SK-N-SH treated with all-trans-retinoic acid at 6 μM for 48 hours (cell line): ENCODE data around the gene ZNF672.

Experiments
- ATAC-seq: fragments of 200-7000 bp; cut with Tn5 transposase; 3 replicates; pipeline ENCODE4 v1.9.1; 2020; ENCODE audit warnings: mild to moderate bottlenecking, moderate library complexity
- ARNTL ChIP-seq: fragments of 450-650 bp; formaldehyde crosslinking; IDR thresholded peaks from 2 replicates; pipeline ENCODE4 v1.5.0; 2020; ENCODE audit warnings: low read depth, mild to moderate bottlenecking, moderate library complexity, borderline replicate concordance
- BACH2 ChIP-seq: fragments of 250-450 bp; sonication (Bioruptor Pico); IDR thresholded peaks from 2 replicates; pipeline ENCODE4 v1.9.0; 2021; ENCODE audit warnings: mild to moderate bottlenecking, borderline replicate concordance
- ESRRG ChIP-seq: fragments of 250-450 bp; sonication (Bioruptor Pico); IDR thresholded peaks from 2 replicates; pipeline ENCODE4 v1.6.1; 2021; ENCODE audit warnings: mild to moderate bottlenecking
- ISL1 ChIP-seq: fragments of 250-450 bp; sonication (Bioruptor Pico); IDR thresholded peaks from 2 replicates; pipeline ENCODE4 v2.1.2; 2022; ENCODE audit warnings: mild to moderate bottlenecking, moderate library complexity
- OSR1 ChIP-seq: fragments of 250-450 bp; sonication (Bioruptor Pico); IDR thresholded peaks from 2 replicates; pipeline ENCODE4 v1.8.0; 2022; ENCODE audit warnings: moderate library complexity, mild to moderate bottlenecking, inconsistent platforms
- RARB ChIP-seq: fragments of 250-450 bp; sonication (Bioruptor Pico); IDR thresholded peaks from 2 replicates; pipeline ENCODE4 v1.8.0; 2021; ENCODE audit warnings: mild to moderate bottlenecking, moderate library complexity
- SNAI2 ChIP-seq: fragments of 250-450 bp; sonication (Bioruptor Pico); IDR thresholded peaks from 2 replicates; pipeline ENCODE4 v1.5.0; 2020; ENCODE audit warnings: mild to moderate bottlenecking, moderate library complexity
- TOX ChIP-seq: fragments of 250-450 bp; sonication (Bioruptor Pico); IDR thresholded peaks from 2 replicates; pipeline ENCODE4 v1.8.0; 2021; ENCODE audit warnings: mild to moderate bottlenecking, moderate library complexity, borderline replicate concordance
- ZC3H10 ChIP-seq: fragments of 250-450 bp; sonication (Bioruptor Pico); IDR thresholded peaks from 2 replicates; pipeline ENCODE4 v1.5.1; 2021; ENCODE audit warnings: mild to moderate bottlenecking, moderate library complexity
- ZFP3 ChIP-seq: fragments of 250-450 bp; sonication (Bioruptor Pico); IDR thresholded peaks from 2 replicates; pipeline ENCODE4 v1.5.0; 2020; ENCODE audit warnings: mild to moderate bottlenecking, moderate library complexity
- ZFP30 ChIP-seq: fragments of 450-650 bp; formaldehyde crosslinking; IDR thresholded peaks from 2 replicates; pipeline ENCODE4 v1.5.0; 2022; ENCODE audit warnings: mild to moderate bottlenecking, moderate library complexity
- ZNF565 ChIP-seq: fragments of 450-650 bp; formaldehyde crosslinking; conservative IDR thresholded peaks from 2 replicates; pipeline ENCODE4 v1.5.0; 2020; ENCODE audit warnings: low read depth, mild to moderate bottlenecking, moderate library complexity
- ZNF70 ChIP-seq: fragments of 450-650 bp; formaldehyde crosslinking; IDR thresholded peaks from 2 replicates; pipeline ENCODE4 v1.5.0; 2020; ENCODE audit warnings: mild to moderate bottlenecking, moderate library complexity
- ZNF8 ChIP-seq: fragments of 450-650 bp; formaldehyde crosslinking; IDR thresholded peaks from 2 replicates; pipeline ENCODE4 v1.5.0; 2020; ENCODE audit warnings: mild to moderate bottlenecking, moderate library complexity
- TF ChIP-seq, protein P1 (sequence below): fragments of 250-450 bp; sonication (Bioruptor Pico); IDR thresholded peaks from 2 replicates; pipeline ENCODE4 v1.5.1; 2021; ENCODE audit warnings: mild to moderate bottlenecking, moderate library complexity
- TF ChIP-seq, protein P2 (sequence below): fragments of 250-450 bp; sonication (Bioruptor Pico); IDR thresholded peaks from 2 replicates; pipeline ENCODE4 v1.5.0; 2020; ENCODE audit warnings: mild to moderate bottlenecking, moderate library complexity
- TF ChIP-seq, protein P3 (sequence below): fragments of 250-450 bp; sonication (Bioruptor Pico); IDR thresholded peaks from 2 replicates; pipeline ENCODE4 v1.8.0; 2021; ENCODE audit warnings: low read depth, mild to moderate bottlenecking, moderate library complexity, borderline replicate concordance
- TF ChIP-seq, protein P4 (sequence below): fragments of 250-450 bp; sonication (Bioruptor Pico); IDR thresholded peaks from 2 replicates; pipeline ENCODE4 v1.8.0; 2020; ENCODE audit warnings: mild to moderate bottlenecking, moderate library complexity, borderline replicate concordance
- TF ChIP-seq, protein P5 (sequence below): fragments of 250-450 bp; sonication (Bioruptor Pico); IDR thresholded peaks from 2 replicates; pipeline ENCODE4 v1.5.1; 2020; ENCODE audit warnings: low read depth, mild to moderate bottlenecking, moderate library complexity

The ZNF672 gene

DNA sequence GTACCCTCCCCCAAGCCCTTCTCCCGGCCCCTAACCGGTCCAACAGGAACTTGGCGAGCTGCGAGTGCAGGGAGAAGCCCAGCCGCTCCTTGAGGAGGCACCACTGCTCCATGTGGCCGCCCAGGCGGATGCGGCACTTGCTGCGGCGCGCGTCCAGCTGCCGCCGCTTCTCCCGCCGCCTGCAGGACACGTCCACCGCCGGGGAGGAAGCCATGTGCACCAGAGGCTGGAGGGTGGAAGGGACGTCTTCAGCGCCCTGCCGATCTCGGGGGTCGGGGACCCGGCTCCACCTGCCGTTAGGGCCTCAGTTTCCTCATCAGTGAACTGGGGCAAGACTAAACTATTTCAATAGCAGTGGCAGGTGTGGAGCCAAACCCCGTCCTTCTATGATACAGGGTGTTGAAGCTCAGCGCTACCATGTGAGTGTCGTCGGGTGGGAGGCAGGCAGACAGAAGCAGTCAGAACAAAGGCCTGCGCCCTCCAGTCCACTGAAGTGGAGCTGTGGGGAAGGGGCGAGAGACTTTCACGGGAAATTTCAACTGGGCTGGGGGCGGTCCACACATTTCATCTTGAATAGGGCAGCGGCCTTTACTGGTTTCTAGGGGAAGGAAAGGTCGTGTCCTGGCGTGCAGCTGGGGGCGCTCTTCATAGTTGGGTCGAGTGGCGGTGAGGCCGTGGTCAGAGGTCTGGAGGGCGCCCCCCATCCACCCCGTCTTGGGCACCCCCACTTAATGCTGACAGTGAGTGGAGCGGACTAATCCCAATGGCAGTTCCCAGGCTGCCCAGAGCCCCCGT, 20.3 kb downstream of the ZNF672 start:
- TF ChIP-seq RARB (CRISPR knock-in tag) (no peak), BACH2 (no peak), OSR1 (CRISPR knock-in tag) (no peak)
- ATAC-seq, result peak; percentile 72

DNA sequence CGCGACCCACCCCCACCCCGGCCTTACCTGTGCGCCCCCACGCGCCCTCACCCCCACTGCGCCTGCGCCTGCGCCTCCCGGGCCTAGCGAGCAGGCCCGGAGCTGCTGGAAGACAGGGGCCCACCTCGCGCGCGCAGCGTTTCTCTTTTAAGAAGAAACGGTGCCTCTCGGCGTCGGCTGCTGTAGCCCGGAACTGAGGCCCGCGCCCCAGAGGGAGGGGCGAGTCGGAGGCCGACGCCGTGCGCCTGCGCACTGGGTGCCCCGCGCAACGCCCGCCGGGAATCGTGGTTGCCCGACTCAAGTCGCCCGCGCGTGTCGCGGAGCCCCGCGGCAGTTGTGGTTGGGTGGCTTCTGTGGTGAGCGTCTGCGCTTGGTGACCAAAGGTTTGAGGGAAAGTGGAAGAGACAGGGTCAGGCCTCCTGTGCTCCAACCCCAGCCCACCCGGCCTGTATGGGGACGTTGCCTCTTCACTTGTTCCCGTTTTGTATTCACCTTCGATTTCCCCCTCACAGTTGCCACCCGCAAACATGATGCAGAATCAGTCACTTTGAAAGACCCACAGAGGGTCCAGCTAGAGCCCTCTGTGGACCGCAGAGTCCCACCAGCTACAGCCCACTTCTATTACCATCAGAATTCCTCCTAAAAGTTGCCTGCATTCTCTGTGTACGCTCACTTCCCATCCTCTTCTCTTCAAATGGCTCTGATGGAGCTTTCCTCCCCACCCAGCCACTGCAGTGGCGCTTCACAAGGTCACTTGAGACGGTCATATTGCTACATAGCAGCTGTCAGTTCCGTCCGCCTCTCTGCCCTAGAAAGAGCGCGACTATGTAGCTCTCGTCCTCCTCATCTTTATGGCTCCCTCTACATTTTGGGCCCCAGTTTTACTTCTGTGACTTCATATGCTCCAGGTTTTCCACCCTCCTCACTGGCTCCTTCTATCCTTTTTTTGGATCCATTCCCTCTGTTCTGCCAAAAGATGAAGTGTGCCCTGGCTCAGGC, 21.2 kb downstream of the ZNF672 start, which contains the start of gene ZNF692:
ZNF692 (minus strand) TSS at position 195 of the 999 bp plus-strand sequence. CDS start 776 bp downstream, outside the sequence.
- peak; percentile 88 for ATAC-seq
- no peak for TF ChIP-seq ZNF8
- TF ChIP-seq, all 23 proteins: peak for 0

DNA sequence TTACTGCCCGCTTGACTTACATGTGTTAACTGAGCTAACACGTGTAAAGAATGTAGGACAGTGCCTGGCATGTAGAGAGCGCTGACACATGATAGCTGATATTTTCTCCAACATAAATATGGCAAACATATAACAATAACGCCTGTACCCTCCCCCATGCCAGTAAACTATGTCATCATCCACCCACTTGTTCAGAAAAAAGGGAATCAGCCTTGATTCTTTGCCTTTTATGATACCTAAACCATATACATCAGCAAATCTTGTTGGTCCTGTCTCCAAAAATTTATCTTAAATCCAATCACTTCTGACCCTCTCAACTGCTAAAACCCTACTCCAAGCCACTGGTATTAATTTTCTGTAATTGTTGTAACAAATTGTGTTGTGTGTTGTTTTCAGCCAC, 22.0 kb downstream of the ZNF672 start:
- no peak for ATAC-seq
- TF ChIP-seq, protein P1, sequence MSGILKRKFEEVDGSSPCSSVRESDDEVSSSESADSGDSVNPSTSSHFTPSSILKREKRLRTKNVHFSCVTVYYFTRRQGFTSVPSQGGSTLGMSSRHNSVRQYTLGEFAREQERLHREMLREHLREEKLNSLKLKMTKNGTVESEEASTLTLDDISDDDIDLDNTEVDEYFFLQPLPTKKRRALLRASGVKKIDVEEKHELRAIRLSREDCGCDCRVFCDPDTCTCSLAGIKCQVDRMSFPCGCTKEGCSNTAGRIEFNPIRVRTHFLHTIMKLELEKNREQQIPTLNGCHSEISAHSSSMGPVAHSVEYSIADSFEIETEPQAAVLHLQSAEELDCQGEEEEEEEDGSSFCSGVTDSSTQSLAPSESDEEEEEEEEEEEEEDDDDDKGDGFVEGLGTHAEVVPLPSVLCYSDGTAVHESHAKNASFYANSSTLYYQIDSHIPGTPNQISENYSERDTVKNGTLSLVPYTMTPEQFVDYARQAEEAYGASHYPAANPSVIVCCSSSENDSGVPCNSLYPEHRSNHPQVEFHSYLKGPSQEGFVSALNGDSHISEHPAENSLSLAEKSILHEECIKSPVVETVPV (CRISPR knock-in tag), result no peak
- TF ChIP-seq ZC3H10 (CRISPR knock-in tag), result no peak
- TF ChIP-seq ZFP30 (CRISPR knock-in tag), result no peak
- no peak for TF ChIP-seq TOX
- no peak for TF ChIP-seq ZFP3
- TF ChIP-seq ZNF70 (CRISPR knock-in tag), result no peak
- no peak for TF ChIP-seq RARB (CRISPR knock-in tag)
- TF ChIP-seq, protein P2, sequence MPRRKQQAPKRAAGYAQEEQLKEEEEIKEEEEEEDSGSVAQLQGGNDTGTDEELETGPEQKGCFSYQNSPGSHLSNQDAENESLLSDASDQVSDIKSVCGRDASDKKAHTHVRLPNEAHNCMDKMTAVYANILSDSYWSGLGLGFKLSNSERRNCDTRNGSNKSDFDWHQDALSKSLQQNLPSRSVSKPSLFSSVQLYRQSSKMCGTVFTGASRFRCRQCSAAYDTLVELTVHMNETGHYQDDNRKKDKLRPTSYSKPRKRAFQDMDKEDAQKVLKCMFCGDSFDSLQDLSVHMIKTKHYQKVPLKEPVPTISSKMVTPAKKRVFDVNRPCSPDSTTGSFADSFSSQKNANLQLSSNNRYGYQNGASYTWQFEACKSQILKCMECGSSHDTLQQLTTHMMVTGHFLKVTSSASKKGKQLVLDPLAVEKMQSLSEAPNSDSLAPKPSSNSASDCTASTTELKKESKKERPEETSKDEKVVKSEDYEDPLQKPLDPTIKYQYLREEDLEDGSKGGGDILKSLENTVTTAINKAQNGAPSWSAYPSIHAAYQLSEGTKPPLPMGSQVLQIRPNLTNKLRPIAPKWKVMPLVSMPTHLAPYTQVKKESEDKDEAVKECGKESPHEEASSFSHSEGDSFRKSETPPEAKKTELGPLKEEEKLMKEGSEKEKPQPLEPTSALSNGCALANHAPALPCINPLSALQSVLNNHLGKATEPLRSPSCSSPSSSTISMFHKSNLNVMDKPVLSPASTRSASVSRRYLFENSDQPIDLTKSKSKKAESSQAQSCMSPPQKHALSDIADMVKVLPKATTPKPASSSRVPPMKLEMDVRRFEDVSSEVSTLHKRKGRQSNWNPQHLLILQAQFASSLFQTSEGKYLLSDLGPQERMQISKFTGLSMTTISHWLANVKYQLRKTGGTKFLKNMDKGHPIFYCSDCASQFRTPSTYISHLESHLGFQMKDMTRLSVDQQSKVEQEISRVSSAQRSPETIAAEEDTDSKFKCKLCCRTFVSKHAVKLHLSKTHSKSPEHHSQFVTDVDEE (CRISPR knock-in tag), result no peak
- TF ChIP-seq, protein P3, sequence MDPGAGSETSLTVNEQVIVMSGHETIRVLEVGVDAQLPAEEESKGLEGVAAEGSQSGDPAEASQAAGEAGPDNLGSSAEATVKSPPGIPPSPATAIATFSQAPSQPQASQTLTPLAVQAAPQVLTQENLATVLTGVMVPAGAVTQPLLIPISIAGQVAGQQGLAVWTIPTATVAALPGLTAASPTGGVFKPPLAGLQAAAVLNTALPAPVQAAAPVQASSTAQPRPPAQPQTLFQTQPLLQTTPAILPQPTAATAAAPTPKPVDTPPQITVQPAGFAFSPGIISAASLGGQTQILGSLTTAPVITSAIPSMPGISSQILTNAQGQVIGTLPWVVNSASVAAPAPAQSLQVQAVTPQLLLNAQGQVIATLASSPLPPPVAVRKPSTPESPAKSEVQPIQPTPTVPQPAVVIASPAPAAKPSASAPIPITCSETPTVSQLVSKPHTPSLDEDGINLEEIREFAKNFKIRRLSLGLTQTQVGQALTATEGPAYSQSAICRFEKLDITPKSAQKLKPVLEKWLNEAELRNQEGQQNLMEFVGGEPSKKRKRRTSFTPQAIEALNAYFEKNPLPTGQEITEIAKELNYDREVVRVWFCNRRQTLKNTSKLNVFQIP (CRISPR knock-in tag), result no peak
- TF ChIP-seq ESRRG (CRISPR knock-in tag), result no peak
- TF ChIP-seq SNAI2 (CRISPR knock-in tag), result no peak
- no peak for TF ChIP-seq ISL1 (CRISPR knock-in tag)
- no peak for TF ChIP-seq ZNF8
- no peak for TF ChIP-seq OSR1 (CRISPR knock-in tag)
- no peak for TF ChIP-seq ZNF565 (CRISPR knock-in tag)

DNA sequence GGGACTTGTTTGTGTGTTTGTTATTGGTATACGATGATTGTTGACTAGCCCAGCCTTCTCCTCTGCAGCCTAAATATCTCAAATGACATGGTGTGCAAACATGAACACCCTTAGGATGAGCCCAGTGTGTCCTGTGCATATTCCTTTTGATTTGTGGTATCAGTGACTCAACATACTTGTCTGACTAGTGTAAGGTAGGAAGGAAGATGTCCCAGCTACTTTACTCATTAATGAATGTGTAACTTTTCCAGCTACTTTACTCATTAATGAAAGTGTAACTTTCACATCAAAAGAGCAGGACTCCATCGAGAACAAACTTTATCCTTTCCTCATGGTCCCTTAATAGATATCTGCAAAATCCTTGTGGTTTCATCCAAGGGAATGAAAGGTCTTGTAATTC, 23.6 kb downstream of the ZNF672 start:
- TF ChIP-seq ZC3H10 (CRISPR knock-in tag) (no peak), ESRRG (CRISPR knock-in tag) (no peak), TOX (no peak), ISL1 (CRISPR knock-in tag) (no peak)
- TF ChIP-seq, protein P4, sequence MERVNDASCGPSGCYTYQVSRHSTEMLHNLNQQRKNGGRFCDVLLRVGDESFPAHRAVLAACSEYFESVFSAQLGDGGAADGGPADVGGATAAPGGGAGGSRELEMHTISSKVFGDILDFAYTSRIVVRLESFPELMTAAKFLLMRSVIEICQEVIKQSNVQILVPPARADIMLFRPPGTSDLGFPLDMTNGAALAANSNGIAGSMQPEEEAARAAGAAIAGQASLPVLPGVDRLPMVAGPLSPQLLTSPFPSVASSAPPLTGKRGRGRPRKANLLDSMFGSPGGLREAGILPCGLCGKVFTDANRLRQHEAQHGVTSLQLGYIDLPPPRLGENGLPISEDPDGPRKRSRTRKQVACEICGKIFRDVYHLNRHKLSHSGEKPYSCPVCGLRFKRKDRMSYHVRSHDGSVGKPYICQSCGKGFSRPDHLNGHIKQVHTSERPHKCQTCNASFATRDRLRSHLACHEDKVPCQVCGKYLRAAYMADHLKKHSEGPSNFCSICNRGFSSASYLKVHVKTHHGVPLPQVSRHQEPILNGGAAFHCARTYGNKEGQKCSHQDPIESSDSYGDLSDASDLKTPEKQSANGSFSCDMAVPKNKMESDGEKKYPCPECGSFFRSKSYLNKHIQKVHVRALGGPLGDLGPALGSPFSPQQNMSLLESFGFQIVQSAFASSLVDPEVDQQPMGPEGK, result no peak
- ATAC-seq, result no peak

DNA sequence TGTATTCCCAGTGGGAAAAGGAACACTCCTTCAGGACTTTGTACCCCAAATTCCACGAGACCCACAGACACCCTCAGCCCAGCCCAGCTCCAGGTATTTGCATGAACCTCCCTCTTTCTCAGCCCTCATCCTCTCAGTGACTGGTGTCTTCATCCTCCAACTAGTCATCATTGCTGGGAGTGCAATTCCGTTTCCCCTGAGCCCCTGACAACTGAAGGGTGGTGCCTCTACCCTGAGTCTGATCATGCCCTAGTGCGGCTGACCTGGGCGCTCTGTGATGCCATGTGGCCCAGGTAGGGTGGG, 24.6 kb downstream of the ZNF672 start:
- peak; percentile 5; the same call in 2 of the 3 replicates for ATAC-seq
- TF ChIP-seq ZNF8, result no peak
- TF ChIP-seq, protein P3 (CRISPR knock-in tag), result no peak
- no peak for TF ChIP-seq TOX
- TF ChIP-seq, protein P5, sequence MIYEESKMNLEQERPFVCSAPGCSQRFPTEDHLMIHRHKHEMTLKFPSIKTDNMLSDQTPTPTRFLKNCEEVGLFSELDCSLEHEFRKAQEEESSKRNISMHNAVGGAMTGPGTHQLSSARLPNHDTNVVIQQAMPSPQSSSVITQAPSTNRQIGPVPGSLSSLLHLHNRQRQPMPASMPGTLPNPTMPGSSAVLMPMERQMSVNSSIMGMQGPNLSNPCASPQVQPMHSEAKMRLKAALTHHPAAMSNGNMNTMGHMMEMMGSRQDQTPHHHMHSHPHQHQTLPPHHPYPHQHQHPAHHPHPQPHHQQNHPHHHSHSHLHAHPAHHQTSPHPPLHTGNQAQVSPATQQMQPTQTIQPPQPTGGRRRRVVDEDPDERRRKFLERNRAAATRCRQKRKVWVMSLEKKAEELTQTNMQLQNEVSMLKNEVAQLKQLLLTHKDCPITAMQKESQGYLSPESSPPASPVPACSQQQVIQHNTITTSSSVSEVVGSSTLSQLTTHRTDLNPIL (CRISPR knock-in tag), result no peak
- TF ChIP-seq ARNTL, result no peak
- no peak for TF ChIP-seq SNAI2 (CRISPR knock-in tag)
- no peak for TF ChIP-seq ZFP3
- TF ChIP-seq OSR1 (CRISPR knock-in tag), result no peak
